ENCODE data around the gene NAV2. TPM values are rescaled to one million over a fixed set of nuclear protein-coding genes. Genes with fewer than 3 reads are reported as not detected.

The NAV2 gene
- total RNA-seq, 1 donor from 2014 or later: 44.8 TPM

DNA sequence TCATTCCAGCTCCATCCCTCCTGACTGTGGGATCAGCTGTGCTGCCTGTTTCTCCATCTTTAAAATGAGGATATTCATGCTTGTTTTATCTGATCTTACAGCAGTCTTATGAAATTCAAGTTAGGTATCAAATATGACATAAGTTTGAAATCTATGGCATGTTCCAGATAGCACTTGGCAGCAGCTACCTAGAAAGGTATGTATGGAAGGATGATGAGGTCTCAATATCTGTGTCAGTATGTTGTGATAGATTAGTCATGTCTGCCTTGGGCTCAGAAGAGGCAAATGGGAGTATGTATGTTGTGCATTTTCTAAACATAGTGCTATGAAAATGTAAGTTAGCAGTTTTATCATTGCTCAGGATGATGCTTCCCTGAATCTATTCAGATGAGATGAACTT is 122.1 kb downstream of the NAV2 start:
- Histone ChIP-seq H3K4me1 (no peaks in the 10 kb centered on the region), H3K9me3 (no peaks in the 10 kb centered on the region), H3K36me3 (peaks cover 3% of the 10 kb centered on the region), H3K4me3 (no peak overlapping the region), H3K27ac (no peak overlapping the region), H3K27me3 (no peaks in the 10 kb centered on the region)
- intact Hi-C loops (cut with DNase I): no loop called here
- TF ChIP-seq, protein P1, sequence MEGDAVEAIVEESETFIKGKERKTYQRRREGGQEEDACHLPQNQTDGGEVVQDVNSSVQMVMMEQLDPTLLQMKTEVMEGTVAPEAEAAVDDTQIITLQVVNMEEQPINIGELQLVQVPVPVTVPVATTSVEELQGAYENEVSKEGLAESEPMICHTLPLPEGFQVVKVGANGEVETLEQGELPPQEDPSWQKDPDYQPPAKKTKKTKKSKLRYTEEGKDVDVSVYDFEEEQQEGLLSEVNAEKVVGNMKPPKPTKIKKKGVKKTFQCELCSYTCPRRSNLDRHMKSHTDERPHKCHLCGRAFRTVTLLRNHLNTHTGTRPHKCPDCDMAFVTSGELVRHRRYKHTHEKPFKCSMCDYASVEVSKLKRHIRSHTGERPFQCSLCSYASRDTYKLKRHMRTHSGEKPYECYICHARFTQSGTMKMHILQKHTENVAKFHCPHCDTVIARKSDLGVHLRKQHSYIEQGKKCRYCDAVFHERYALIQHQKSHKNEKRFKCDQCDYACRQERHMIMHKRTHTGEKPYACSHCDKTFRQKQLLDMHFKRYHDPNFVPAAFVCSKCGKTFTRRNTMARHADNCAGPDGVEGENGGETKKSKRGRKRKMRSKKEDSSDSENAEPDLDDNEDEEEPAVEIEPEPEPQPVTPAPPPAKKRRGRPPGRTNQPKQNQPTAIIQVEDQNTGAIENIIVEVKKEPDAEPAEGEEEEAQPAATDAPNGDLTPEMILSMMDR (IDR thresholded peaks at IDR 0.05): no peak
- DNase-seq (no peak), ATAC-seq (no peak)

DNA sequence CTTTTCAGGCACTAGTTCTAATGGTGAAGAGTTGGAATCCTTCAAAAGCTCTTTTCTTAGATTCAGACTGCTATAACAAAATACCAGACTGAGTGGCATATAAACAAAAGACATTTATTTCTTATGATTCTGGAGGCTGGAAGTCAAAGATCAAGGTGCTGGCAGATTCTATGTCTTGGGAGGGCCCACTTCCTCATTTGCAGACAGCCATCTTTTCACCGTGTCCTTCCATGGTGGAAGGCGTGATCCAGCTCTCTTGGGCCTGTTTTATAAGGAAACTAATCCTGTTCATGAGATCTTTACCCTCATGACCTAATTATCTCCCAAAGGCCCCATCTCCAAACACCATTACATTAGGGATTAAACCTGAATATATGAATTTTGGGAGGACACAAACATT is 124.0 kb downstream of the NAV2 start:
- Histone ChIP-seq H3K36me3 (peaks cover 3% of the 10 kb centered on the region), H3K27ac (no peak overlapping the region), H3K4me1 (no peaks in the 10 kb centered on the region), H3K4me3 (no peak overlapping the region), H3K9me3 (no peaks in the 10 kb centered on the region), H3K27me3 (no peaks in the 10 kb centered on the region)
- TF ChIP-seq, protein P1 (IDR thresholded peaks at IDR 0.05): no peak
- ATAC-seq (no peak), DNase-seq (no peak)
- intact Hi-C loops (cut with DNase I): no loop called here

DNA sequence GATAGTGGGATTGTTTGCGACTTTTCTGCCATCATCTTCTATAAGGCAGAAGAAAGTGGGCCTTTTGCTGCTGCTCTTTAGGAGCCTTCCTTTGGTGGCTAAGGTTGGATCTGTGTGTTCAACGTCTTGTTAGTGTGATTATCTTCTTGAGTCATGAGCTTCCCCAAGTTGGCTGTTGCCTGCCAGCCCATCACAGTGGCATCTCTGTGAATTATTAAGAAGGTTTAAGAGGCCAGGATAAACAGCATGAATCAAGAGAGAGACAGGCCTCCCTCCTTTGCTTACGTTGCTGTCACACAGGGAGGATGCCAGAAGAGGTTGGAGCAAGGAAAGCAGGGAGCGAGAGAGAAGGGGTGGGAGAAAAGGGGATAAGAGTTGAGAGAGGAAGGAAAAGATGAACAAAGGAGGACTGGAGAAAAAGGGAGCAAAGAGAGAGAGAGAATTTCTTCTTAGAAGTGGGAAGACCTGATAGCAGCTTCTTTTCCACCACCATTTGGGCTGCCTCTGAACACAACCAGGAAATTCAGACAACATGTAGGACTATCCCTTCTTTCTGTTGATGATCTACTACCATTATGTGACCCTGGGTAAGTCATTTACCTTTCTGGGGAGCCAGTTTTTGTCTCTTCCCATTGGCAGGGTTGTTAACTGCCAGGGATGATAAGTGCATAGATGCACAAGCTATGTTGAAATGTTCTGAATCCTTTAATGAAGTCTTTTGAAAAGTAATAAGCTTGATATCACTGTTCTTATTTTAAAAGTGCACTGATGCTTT is 126.5 kb downstream of the NAV2 start:
- Histone ChIP-seq H3K4me1 (no peaks in the 10 kb centered on the region), H3K9me3 (no peaks in the 10 kb centered on the region), H3K4me3 (no peak overlapping the region), H3K27ac (no peak overlapping the region), H3K36me3 (no peaks in the 10 kb centered on the region), H3K27me3 (no peaks in the 10 kb centered on the region)
- intact Hi-C loops (cut with DNase I): no loop called here
- no peak for ATAC-seq
- TF ChIP-seq, protein P1 (IDR thresholded peaks at IDR 0.05): no peak
- no peak for DNase-seq

DNA sequence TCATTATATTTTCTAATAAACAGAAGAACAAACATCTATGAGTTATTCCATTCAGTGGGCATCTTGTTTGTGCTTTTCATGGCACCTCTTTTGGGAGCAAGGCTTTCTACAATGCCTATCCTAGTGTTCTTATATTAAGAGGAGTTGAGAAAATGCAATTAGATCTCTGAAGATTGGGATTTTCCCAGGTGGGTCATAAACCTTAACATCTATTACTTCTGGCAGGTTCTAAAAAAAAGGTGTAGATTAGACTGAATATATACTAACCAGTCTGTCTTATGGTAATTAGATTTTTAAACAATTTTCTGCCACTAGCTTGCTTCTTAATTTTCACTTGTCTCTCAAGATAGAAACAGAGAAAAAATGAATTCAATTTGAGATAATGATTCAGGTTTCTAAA is 128.3 kb downstream of the NAV2 start:
- DNase-seq: no peak
- TF ChIP-seq, protein P1 (IDR thresholded peaks at IDR 0.05): no peak
- intact Hi-C loops (cut with DNase I): no loop called here
- no peak overlapping the region for H3K4me3 ChIP-seq
- H3K27ac ChIP-seq: no peak overlapping the region
- no peaks in the 10 kb centered on the region for H3K4me1 ChIP-seq
- no peak for ATAC-seq
- no peaks in the 10 kb centered on the region for H3K36me3 ChIP-seq
- H3K9me3 ChIP-seq: no peaks in the 10 kb centered on the region
- H3K27me3 ChIP-seq: no peaks in the 10 kb centered on the region

DNA sequence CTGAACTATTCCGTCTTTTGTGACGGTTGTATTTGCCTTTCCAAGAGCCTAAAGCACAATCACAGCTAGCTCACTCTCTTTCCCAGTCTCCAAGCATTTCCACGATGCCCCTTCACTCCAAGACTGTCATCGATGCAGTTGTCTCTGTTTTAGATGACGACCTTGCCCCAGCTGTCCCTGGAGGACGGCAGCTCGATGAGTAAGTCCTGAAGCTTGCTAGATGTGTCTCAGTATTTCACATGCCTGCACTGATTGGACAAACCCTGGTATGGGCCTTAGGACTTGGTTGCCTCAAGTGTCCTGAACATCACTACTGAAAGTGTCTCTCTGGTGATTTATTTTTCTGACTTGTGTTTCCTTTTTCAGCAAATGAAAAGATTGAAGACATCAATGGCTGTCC is 129.9 kb downstream of the NAV2 start:
- TF ChIP-seq, protein P1 (IDR thresholded peaks at IDR 0.05): no peak

More for the DNA sequence above, 129.9 kb downstream of the NAV2 start:
- Histone ChIP-seq H3K4me3 (no peak overlapping the region), H3K36me3 (no peaks in the 10 kb centered on the region), H3K27ac (no peak overlapping the region), H3K9me3 (no peaks in the 10 kb centered on the region), H3K4me1 (no peaks in the 10 kb centered on the region), H3K27me3 (no peaks in the 10 kb centered on the region)
- intact Hi-C loops (cut with DNase I): no loop called here
- DNase-seq (no peak), ATAC-seq (no peak)

Measured in upper lobe of right lung (tissue), 1 donor.